ENCODE data around the gene DPF1.
A peak's percentile ranks its signal among the peaks of the same experiment; 100 is the strongest.

The DPF1 gene

DNA sequence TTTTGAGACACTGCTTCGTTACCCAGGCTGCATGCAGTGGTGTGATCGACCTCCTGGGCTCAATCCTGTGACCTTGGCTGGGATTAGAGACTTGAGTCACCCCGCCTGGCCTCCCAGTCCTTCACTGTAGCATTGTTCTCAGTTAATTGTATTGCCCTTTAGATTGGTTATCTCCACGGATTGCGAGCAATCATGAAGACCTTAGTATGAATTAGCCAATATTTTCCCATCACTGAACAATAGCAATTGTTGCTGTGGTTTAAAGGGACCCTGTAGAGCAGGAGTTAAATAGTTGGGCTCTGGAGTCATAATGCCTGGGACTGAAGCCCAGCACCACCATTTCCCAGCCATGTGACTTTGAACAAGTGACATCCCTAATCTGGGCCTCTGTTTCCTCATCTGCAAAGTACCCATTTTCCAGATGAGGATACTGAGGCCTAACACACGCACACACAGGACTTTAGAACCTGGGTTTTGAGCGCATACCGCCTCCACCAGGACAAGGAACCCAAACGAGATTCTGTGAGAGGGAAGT, 23.8 kb upstream of the DPF1 start (continued):
- TF ChIP-seq, protein P1, sequence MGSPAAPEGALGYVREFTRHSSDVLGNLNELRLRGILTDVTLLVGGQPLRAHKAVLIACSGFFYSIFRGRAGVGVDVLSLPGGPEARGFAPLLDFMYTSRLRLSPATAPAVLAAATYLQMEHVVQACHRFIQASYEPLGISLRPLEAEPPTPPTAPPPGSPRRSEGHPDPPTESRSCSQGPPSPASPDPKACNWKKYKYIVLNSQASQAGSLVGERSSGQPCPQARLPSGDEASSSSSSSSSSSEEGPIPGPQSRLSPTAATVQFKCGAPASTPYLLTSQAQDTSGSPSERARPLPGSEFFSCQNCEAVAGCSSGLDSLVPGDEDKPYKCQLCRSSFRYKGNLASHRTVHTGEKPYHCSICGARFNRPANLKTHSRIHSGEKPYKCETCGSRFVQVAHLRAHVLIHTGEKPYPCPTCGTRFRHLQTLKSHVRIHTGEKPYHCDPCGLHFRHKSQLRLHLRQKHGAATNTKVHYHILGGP (tag by site-specific recombination; IDR thresholded peaks at IDR 0.05) = no peak
- TF ChIP-seq EGR2 (tag by site-specific recombination; IDR thresholded peaks at IDR 0.05; ENCODE audit: low read depth) (no peak), ZNF19 (tag by site-specific recombination; IDR thresholded peaks at IDR 0.05; ENCODE audit: low read depth) (no peak), ZNF37A (tag by site-specific recombination; IDR thresholded peaks at IDR 0.05) (no peak), ZNF768 (tag by site-specific recombination; IDR thresholded peaks at IDR 0.05) (0 out of 2 replicates have a peak, but pooled peaks have one; percentile 29), ZNF121 (tag by site-specific recombination; IDR thresholded peaks at IDR 0.05) (0 out of 2 replicates have a peak, but pooled peaks have one; percentile 42), ZNF2 (tag by site-specific recombination; IDR thresholded peaks at IDR 0.05) (0 out of 2 replicates have a peak, but pooled peaks have one; percentile 31), MZF1 (tag by site-specific recombination; IDR thresholded peaks at IDR 0.05; ENCODE audit: borderline replicate concordance) (no peak), SCRT2 (tag by site-specific recombination; IDR thresholded peaks at IDR 0.05) (peak; percentile 48; the same call in 1 of the 2 replicates), ZNF341 (tag by site-specific recombination; IDR thresholded peaks at IDR 0.05; ENCODE audit: low read depth) (no peak), ZNF529 (tag by site-specific recombination; IDR thresholded peaks at IDR 0.05; ENCODE audit: insufficient replicate concordance) (no peak), ZNF585B (tag by site-specific recombination; IDR thresholded peaks at IDR 0.05) (no peak), ZNF548 (tag by site-specific recombination; IDR thresholded peaks at IDR 0.05) (no peak)
- TF ChIP-seq, protein P2, sequence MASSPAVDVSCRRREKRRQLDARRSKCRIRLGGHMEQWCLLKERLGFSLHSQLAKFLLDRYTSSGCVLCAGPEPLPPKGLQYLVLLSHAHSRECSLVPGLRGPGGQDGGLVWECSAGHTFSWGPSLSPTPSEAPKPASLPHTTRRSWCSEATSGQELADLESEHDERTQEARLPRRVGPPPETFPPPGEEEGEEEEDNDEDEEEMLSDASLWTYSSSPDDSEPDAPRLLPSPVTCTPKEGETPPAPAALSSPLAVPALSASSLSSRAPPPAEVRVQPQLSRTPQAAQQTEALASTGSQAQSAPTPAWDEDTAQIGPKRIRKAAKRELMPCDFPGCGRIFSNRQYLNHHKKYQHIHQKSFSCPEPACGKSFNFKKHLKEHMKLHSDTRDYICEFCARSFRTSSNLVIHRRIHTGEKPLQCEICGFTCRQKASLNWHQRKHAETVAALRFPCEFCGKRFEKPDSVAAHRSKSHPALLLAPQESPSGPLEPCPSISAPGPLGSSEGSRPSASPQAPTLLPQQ (tag by site-specific recombination; IDR thresholded peaks at IDR 0.05) = 0 out of 2 replicates have a peak, but pooled peaks have one; percentile 25
- TF ChIP-seq, protein P3, sequence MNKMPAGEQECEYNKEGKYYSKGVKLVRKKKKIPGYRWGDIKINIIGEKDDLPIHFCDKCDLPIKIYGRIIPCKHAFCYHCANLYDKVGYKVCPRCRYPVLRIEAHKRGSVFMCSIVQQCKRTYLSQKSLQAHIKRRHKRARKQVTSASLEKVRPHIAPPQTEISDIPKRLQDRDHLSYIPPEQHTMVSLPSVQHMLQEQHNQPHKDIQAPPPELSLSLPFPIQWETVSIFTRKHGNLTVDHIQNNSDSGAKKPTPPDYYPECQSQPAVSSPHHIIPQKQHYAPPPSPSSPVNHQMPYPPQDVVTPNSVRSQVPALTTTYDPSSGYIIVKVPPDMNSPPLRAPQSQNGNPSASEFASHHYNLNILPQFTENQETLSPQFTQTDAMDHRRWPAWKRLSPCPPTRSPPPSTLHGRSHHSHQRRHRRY (tag by site-specific recombination; IDR thresholded peaks at IDR 0.05) = no peak

DNA sequence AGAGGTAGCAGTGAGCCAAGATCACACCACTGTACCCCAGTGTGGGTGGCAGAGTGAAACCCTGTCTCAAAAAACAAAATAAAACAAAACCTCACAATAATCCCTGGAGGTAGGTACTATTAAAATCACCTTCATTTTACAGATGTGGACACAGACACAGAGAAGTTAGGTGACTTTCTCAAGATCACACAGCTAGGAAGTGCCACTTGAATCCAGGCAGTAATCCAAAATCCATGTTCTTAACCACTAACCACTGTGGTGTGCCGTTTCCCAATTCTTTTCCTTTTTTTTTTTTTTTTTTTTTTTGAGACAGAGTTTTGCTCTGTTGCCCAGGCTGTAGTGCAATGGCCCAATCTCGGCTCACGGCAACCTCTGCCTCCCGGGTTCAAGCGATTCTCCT, 23.1 kb upstream of the DPF1 start:
- no peak overlapping the region for H3K4me3 ChIP-seq (ENCODE audit: low read depth, low read length)
- CTCF ChIA-PET = interaction anchor here (0.7 to 23.5 kb wide), 7 partner anchors 15 to 346 kb away, joined by 3 to 316 read pairs (median 8); partner anchors contain the start of genes CATSPERG, SIPA1L3 and WDR87

More for the DNA sequence above, 23.1 kb upstream of the DPF1 start:
- POLR2A ChIA-PET = interaction anchor here (0.7 to 1.2 kb wide), 2 partner anchors 17 to 73 kb away, joined by 3 to 6 read pairs; partner anchors contain the start of gene SPINT2
- no peak overlapping the region for H3K27ac ChIP-seq (ENCODE audit: extremely low read depth, low read depth, low read length)
- H3K36me3 ChIP-seq (ENCODE audit: control insufficient read depth in 2 of 2, insufficient read depth in 1 of 2, low read length in 2 of 2) = no peaks in the 10 kb centered on the region
- H3K4me1 ChIP-seq (ENCODE audit: control insufficient read depth, insufficient read depth, low read length) = peaks cover 15% of the 10 kb centered on the region
- no peak for TF ChIP-seq ZNF777 (tag by site-specific recombination; IDR thresholded peaks at IDR 0.05; ENCODE audit: borderline replicate concordance)
- no peak for TF ChIP-seq ZNF324 (tag by site-specific recombination; IDR thresholded peaks at IDR 0.05)
- TF ChIP-seq ZNF416 (tag by site-specific recombination; IDR thresholded peaks at IDR 0.05) = no peak
- TF ChIP-seq ZNF768 (tag by site-specific recombination; IDR thresholded peaks at IDR 0.05) = peak; percentile 79; the same call in 1 of the 2 replicates
- TF ChIP-seq, protein P4, sequence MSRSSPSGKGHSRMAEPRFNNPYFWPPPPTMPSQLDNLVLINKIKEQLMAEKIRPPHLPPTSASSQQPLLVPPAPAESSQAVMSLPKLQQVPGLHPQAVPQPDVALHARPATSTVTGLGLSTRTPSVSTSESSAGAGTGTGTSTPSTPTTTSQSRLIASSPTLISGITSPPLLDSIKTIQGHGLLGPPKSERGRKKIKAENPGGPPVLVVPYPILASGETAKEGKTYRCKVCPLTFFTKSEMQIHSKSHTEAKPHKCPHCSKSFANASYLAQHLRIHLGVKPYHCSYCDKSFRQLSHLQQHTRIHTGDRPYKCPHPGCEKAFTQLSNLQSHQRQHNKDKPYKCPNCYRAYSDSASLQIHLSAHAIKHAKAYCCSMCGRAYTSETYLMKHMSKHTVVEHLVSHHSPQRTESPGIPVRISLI (tag by site-specific recombination; IDR thresholded peaks at IDR 0.05) = 0 out of 2 replicates have a peak, but pooled peaks have one; percentile 28
- TF ChIP-seq, protein P5, sequence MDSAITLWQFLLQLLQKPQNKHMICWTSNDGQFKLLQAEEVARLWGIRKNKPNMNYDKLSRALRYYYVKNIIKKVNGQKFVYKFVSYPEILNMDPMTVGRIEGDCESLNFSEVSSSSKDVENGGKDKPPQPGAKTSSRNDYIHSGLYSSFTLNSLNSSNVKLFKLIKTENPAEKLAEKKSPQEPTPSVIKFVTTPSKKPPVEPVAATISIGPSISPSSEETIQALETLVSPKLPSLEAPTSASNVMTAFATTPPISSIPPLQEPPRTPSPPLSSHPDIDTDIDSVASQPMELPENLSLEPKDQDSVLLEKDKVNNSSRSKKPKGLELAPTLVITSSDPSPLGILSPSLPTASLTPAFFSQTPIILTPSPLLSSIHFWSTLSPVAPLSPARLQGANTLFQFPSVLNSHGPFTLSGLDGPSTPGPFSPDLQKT (IDR thresholded peaks at IDR 0.05; ENCODE audit: borderline replicate concordance, low read depth, low read length) = no peak
- H3K9me3 ChIP-seq (ENCODE audit: control insufficient read depth, insufficient read depth, low read depth, low read length) = no peaks in the 10 kb centered on the region

All from HEK293 (cell line).